ENCODE results near the gene RABL6.

The RABL6 gene

GRCh38 chr9:136886610-136887597 lies 79.2 kb downstream of the RABL6 start:
- DNase-seq: no peak

- no peak for DNase-seq
Observed at GRCh38 chr9:136888454-136888853, 80.7 kb downstream of the RABL6 start.

GRCh38 chr9:136889858-136890257 lies 82.1 kb downstream of the RABL6 start:
- DNase-seq: no peak

- DNase-seq: no peak
Observed at GRCh38 chr9:136890661-136891060, 82.9 kb downstream of the RABL6 start.

Data from NCI-H2171 treated with DMSO at 0.1 percent for 48 hours (cell line).